H9 (cell line): Measurements from ENCODE around the gene UNCX. TPM values are rescaled to one million over a fixed set of nuclear protein-coding genes. Genes with fewer than 3 reads are reported as not detected.

Experiments
- DNase-seq: peaks from one replicate; pipeline ENCODE4 v3.0.0-alpha.2; 2017
- H2AFZ ChIP-seq: one replicate; pipeline ENCODE4 v1.6.1; 2013; ENCODE audit warnings: mild to moderate bottlenecking, low read length, control low read depth, moderate library complexity
- H2AK5ac ChIP-seq: 2 replicates; pipeline ENCODE4 v1.6.1; 2013; ENCODE audit warnings: low read length, control low read depth, mixed read lengths; ENCODE audit not compliant: insufficient read length
- H2BK120ac ChIP-seq: one replicate; pipeline ENCODE4 v1.6.1; 2013; ENCODE audit warnings: low read depth, mild to moderate bottlenecking, low read length, control low read depth, inconsistent platforms; ENCODE audit not compliant: poor library complexity, severe bottlenecking
- H2BK12ac ChIP-seq: 2 replicates; pipeline ENCODE4 v1.6.1; 2013; ENCODE audit warnings: low read length, control low read depth, mixed read lengths, low read depth; ENCODE audit not compliant: insufficient read length
- H2BK15ac ChIP-seq: 2 replicates; pipeline ENCODE4 v1.6.1; 2013; ENCODE audit warnings: low read depth, low read length, control low read depth
- H2BK20ac ChIP-seq: one replicate; pipeline ENCODE4 v1.6.1; 2013; ENCODE audit warnings: low read depth, mild to moderate bottlenecking, low read length, control low read depth, inconsistent platforms; ENCODE audit not compliant: poor library complexity, severe bottlenecking
- H2BK5ac ChIP-seq: 2 replicates; pipeline ENCODE4 v1.6.1; 2013; ENCODE audit warnings: low read length, control low read depth, mixed read lengths; ENCODE audit not compliant: insufficient read length
- H3K14ac ChIP-seq: 2 replicates; pipeline ENCODE4 v1.6.1; 2013; ENCODE audit warnings: low read length, control low read depth; ENCODE audit not compliant: insufficient read depth
- H3K18ac ChIP-seq: 2 replicates; pipeline ENCODE4 v1.6.1; 2013; ENCODE audit warnings: low read depth, mild to moderate bottlenecking, mixed read lengths, low read length, control low read depth; ENCODE audit not compliant: insufficient read length
- H3K23ac ChIP-seq: 2 replicates; pipeline ENCODE4 v1.6.1; 2013; ENCODE audit warnings: low read length, control low read depth, mixed read lengths, low read depth; ENCODE audit not compliant: insufficient read length
- H3K23me2 ChIP-seq: 2 replicates; pipeline ENCODE4 v1.6.1; 2013; ENCODE audit warnings: low read depth, mild to moderate bottlenecking, mixed read lengths, low read length, control low read depth; ENCODE audit not compliant: insufficient read length, poor library complexity, severe bottlenecking
- H3K27ac ChIP-seq: 2 replicates; pipeline ENCODE4 v1.5.1; 2013; ENCODE audit warnings: low read length, control low read depth, mixed read lengths, low read depth; ENCODE audit not compliant: insufficient read length
- H3K27me3 ChIP-seq: 2 replicates; pipeline ENCODE4 v1.6.1; 2013; ENCODE audit warnings: low read length, control low read depth, inconsistent platforms; ENCODE audit not compliant: insufficient read depth
- H3K4ac ChIP-seq: 2 replicates; pipeline ENCODE4 v1.6.1; 2013; ENCODE audit warnings: low read depth, mild to moderate bottlenecking, control low read depth, inconsistent platforms, low read length, moderate library complexity
- H3K4me1 ChIP-seq: 2 replicates; pipeline ENCODE4 v1.6.1; 2013; ENCODE audit warnings: low read length, control low read depth, inconsistent platforms; ENCODE audit not compliant: insufficient read depth
- H3K4me2 ChIP-seq: 2 replicates; pipeline ENCODE4 v1.6.1; 2013; ENCODE audit warnings: low read length, control low read depth, mixed read lengths; ENCODE audit not compliant: insufficient read length, insufficient read depth
- H3K56ac ChIP-seq: 2 replicates; pipeline ENCODE4 v1.6.1; 2013; ENCODE audit warnings: low read depth, mild to moderate bottlenecking, mixed read lengths, low read length, control low read depth; ENCODE audit not compliant: insufficient read length
- H3K79me1 ChIP-seq: 2 replicates; pipeline ENCODE4 v1.6.1; 2013; ENCODE audit warnings: low read depth, mild to moderate bottlenecking, moderate library complexity, low read length, control low read depth, inconsistent platforms; ENCODE audit not compliant: insufficient read depth, poor library complexity, severe bottlenecking
- H3K79me2 ChIP-seq: 2 replicates; pipeline ENCODE4 v1.6.1; 2013; ENCODE audit warnings: low read length, control low read depth, inconsistent platforms; ENCODE audit not compliant: insufficient read depth
- H3K9ac ChIP-seq: 2 replicates; pipeline ENCODE4 v1.6.1; 2013; ENCODE audit warnings: low read length, control low read depth, mixed read lengths; ENCODE audit not compliant: insufficient read length; ENCODE audit errors: extremely low read depth
- H3K9me3 ChIP-seq: one replicate; pipeline ENCODE4 v1.6.1; 2013; ENCODE audit warnings: low read depth, low read length, inconsistent platforms; ENCODE audit not compliant: control insufficient read depth
- H3T11ph ChIP-seq: one replicate; pipeline ENCODE4 v1.6.1; 2013; ENCODE audit warnings: mild to moderate bottlenecking, low read length, control low read depth, inconsistent platforms
- H4K20me1 ChIP-seq: one replicate; pipeline ENCODE4 v1.6.1; 2013; ENCODE audit not compliant: control insufficient read depth, insufficient read length, insufficient read depth
- H4K5ac ChIP-seq: 2 replicates; pipeline ENCODE4 v1.6.1; 2013; ENCODE audit warnings: low read depth, mild to moderate bottlenecking, mixed read lengths, low read length, control low read depth; ENCODE audit not compliant: insufficient read length
- H4K8ac ChIP-seq: replicated peaks from 2 replicates; pipeline ENCODE4 v1.6.1; 2013; ENCODE audit warnings: low read length, control low read depth, mixed read lengths, low read depth; ENCODE audit not compliant: insufficient read length
- H4K91ac ChIP-seq: 2 replicates; pipeline ENCODE4 v1.6.1; 2013; ENCODE audit warnings: low read depth, mild to moderate bottlenecking, moderate library complexity, mixed read lengths, low read length, control low read depth; ENCODE audit not compliant: insufficient read length
- H3K27ac Mint-ChIP-seq, 3 experiments: 2 replicates in 2 of 3; 3 replicates in 1 of 3; pipeline ENCODE4 v1.8.0; 2020 to 2021; ENCODE audit warnings: mixed read lengths in 3 of 3, mild to moderate bottlenecking in 1 of 3, moderate library complexity in 1 of 3
- H3K27me3 Mint-ChIP-seq: 2 replicates; pipeline ENCODE4 v1.8.0; 2021; ENCODE audit warnings: low read depth, mild to moderate bottlenecking, moderate library complexity, mixed read lengths
- H3K36me3 Mint-ChIP-seq, 3 experiments: 2 replicates in 2 of 3; 3 replicates in 1 of 3; pipeline ENCODE4 v1.8.0; 2020 to 2021; ENCODE audit warnings: low read depth in 3 of 3, mixed read lengths in 3 of 3; ENCODE audit not compliant: insufficient read depth in 1 of 3
- H3K4me1 Mint-ChIP-seq, 2 experiments: 2 replicates each; pipeline ENCODE4 v1.8.0; 2020; ENCODE audit warnings: mixed read lengths in 2 of 2
- H3K4me3 Mint-ChIP-seq, 2 experiments: 2 replicates in 1 of 2; 3 replicates in 1 of 2; pipeline ENCODE4 v1.8.0; 2020 to 2021; ENCODE audit warnings: mild to moderate bottlenecking in 2 of 2, mixed read lengths in 2 of 2, moderate library complexity in 1 of 2
- H3K9me3 Mint-ChIP-seq, 2 experiments: 2 replicates in 1 of 2; 3 replicates in 1 of 2; pipeline ENCODE4 v1.8.0; 2020; ENCODE audit warnings: mild to moderate bottlenecking in 2 of 2, mixed read lengths in 2 of 2, moderate library complexity in 1 of 2
- CTCF ChIP-seq: fragments of 200-600 bp; sonication (generic); conservative IDR thresholded peaks from 3 replicates; pipeline ENCODE4 v1.8.0; 2021; ENCODE audit warnings: antibody characterized with exemption, mild to moderate bottlenecking
- WGBS: extraction: QIAGEN DNeasy Blood & Tissue Kit; methylation state at CpG from one replicate; pipeline ENCODE4 v1.1.7; 2013; ENCODE audit warnings: missing lambda C conversion rate, low lambda C conversion rate, mixed read lengths; ENCODE audit not compliant: insufficient read length; ENCODE audit errors: extremely low coverage; 5-methylcytosine and 5-hydroxymethylcytosine counted together
- total RNA-seq: library from RNA; stranded (reverse); gene quantifications from 2 replicates; pipeline ENCODE4 v1.2.1, GENCODE V29; 2021

Gene UNCX
- total RNA-seq, 1 experiment from 2014 or later: not detected

- Histone ChIP-seq H2BK5ac (no peak overlapping the region), H3K14ac (no peak overlapping the region), H3K79me2 (no peaks in the 10 kb centered on the region), H2AK5ac (no peak overlapping the region), H4K91ac (no peak overlapping the region), H3K27me3 (no peaks in the 10 kb centered on the region), H3K9ac (no peak overlapping the region), H2BK20ac (no peak overlapping the region), H2AFZ (no peak overlapping the region), H3K4ac (no peak overlapping the region), H3K18ac (no peak overlapping the region), H2BK15ac (no peak overlapping the region), H2BK12ac (no peak overlapping the region), H3K4me1 (no peaks in the 10 kb centered on the region), H3K56ac (no peak overlapping the region), H3K79me1 (no peaks in the 10 kb centered on the region), H3K9me3 (no peaks in the 10 kb centered on the region), H2BK120ac (no peak overlapping the region), H3K23me2 (no peaks in the 10 kb centered on the region), H3K4me2 (no peak overlapping the region), H3K23ac (no peak overlapping the region), H3K27ac (no peak overlapping the region), H4K8ac (no peak overlapping the region), H4K20me1 (peaks cover 2% of the 10 kb centered on the region), H4K5ac (no peak overlapping the region), H3T11ph (no peak overlapping the region)
- no peak for TF ChIP-seq CTCF
- Mint-ChIP-seq H3K4me1 (no peaks in the 10 kb centered on the region), H3K27ac (no peak overlapping the region), H3K36me3 (peaks cover 0 to 3% (median 0%) of the 10 kb centered on the region in 3 experiments; a peak in 1 of 7 replicates), H3K27me3 (peaks cover 17% of the 10 kb centered on the region), H3K4me3 (no peak overlapping the region), H3K9me3 (peaks cover 6 to 7% of the 10 kb centered on the region in 2 experiments)
- DNase-seq: no peak
- WGBS: no CpG with 5 or more reads among the region's 29 CpGs
These were observed 36.7 kb downstream of the UNCX start for GRCh38 chr7:1269336-1269890.
